Activated T-cell treated with anti-CD3 and anti-CD28 coated beads for 24 hours (primary cell): ENCODE results near the gene KDM5C.

Experiments used
- DNase-seq: peaks from one replicate; pipeline ENCODE4 v3.0.0-alpha.2; 2020; ENCODE audit warnings: low read depth

The KDM5C gene

GRCh38 chrX:53224860-53225797 lies at the start of gene KDM5C:
TSS of gene KDM5C (minus strand) at chrX:53225207. CDS start at chrX:53224889, 318 bp downstream.
- DNase-seq: peak; percentile 80

GRCh38 chrX:53272808-53273337 lies 47.9 kb upstream of the KDM5C start:
- no peak for DNase-seq

DNA sequence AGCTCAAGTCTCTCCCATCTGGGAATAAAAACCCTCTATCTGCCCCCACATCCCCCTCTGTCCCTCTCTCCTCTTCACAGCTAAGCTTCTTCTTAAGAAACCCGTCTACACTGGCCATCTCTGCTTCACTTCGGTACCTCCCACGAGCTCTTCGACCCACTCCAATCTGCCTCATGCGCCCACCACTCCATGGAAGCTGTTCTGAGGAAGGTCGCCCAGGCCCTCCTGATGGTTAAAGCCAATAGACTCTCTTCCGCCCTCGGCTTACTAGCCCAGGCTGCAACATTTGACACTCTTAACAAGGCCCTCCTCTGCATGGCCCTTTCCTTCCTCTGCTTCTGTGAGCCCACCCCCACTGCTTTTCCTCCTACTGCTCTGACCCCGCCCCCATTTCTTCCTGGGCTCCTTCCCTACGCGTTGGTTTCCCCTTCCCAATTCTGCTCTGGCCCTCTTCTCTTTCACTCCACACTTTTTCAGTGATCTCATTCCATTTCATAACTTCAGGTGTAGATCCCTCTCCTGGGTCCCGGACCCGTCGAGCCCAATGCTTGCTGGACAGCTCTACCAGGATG lies 44.6 kb upstream of the KDM5C start:
- no peak for DNase-seq

- no peak for DNase-seq
These were observed 43.2 kb upstream of the KDM5C start for GRCh38 chrX:53268173-53268572.

GRCh38 chrX:53266914-53267313 lies 41.9 kb upstream of the KDM5C start:
- no peak for DNase-seq

DNA sequence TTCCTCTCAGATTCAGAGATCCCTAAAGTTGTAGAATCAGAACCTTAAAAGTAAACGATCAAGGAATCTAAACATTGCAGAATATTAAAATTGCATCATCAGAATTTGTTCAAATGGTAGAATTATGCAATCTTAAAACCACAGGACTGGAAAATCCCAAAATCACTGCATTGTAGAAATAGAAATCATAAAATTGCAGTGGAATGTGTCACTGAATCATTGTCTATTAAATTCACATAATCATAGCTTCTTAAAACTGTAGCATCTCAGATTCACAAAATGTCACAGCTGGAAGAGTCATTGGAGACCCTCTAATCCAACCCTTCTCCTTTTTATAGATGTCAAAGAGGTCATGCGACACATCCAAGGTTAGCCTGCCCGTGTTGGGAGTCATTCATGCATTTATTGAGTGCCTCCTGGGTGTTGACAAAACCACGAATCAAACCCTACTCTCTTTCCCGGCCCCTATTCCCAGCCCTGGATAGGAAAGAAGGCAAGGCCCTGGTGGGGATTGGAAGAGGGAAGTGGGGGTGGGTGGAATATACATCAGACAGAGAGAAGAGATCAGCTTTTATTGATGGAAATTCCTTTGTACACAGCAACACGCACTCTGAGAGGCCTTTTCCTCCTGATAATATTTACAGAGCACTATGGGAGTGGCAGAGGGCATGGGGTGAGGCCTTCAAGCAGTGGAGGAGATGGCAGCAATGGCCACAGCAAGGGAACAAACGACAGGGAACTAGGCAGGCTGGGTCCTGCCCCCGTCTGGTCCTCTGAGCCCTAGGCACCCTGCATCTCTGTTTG lies 41.0 kb upstream of the KDM5C start:
- no peak for DNase-seq

- DNase-seq: no peak
These were observed 38.6 kb upstream of the KDM5C start for GRCh38 chrX:53263597-53264094.

DNA sequence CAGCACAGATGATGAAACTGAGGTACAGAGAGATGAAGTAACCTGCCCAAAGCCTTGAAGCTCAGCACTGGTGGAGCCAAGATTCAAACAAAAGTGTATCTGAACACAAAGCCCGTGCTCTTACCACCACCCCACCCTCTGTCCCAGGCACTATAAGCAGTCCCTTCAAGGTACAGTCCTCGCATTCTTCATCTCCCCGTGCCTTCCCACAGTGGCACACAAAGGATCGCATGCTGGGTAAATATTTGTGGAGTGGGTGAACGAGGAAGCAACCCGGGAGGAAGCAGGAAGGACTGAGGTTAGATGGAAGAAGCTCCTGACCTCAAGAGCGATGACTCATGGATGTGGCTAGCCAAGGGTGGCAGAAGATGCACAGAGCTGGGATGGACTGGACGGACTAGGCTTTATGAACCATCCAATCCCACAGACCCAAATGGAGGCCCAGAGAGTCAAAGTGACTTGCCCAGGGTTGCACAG lies 37.9 kb upstream of the KDM5C start:
- DNase-seq: no peak

DNA sequence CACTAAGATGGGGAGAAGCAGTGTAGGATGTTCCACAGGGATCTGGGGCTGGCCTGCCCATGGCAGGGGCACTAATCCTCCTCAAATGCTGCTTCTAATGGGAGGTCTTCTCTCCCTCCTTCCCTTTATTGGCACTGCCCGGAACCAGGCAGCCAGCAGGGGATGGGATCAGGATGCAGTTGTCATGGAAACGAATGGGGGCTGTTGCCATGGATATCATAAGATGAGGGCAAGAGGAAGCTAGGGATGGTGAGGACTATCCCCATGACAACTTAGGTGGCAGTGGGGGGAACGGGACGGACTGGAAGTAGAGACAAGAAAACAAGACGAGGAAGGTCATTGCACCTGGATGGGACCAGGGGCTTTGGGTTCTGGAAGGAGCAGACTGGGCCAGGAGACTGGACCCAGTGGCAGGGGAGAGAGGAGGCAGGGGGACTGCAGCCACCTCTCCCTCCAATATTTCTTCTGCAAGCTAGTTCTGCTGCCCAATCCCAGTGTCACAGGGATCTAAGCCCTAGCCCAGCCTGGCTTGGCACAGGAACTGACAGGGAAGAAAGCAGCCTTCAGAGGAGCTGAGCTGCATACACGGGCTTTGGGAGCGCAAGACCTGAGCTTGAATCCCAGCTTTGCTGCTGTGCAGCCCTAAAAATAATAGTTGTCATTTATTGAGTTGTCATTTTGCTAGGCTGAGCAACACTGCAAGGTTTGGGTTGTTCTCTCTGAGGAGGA lies 37.3 kb upstream of the KDM5C start:
- no peak for DNase-seq

DNA sequence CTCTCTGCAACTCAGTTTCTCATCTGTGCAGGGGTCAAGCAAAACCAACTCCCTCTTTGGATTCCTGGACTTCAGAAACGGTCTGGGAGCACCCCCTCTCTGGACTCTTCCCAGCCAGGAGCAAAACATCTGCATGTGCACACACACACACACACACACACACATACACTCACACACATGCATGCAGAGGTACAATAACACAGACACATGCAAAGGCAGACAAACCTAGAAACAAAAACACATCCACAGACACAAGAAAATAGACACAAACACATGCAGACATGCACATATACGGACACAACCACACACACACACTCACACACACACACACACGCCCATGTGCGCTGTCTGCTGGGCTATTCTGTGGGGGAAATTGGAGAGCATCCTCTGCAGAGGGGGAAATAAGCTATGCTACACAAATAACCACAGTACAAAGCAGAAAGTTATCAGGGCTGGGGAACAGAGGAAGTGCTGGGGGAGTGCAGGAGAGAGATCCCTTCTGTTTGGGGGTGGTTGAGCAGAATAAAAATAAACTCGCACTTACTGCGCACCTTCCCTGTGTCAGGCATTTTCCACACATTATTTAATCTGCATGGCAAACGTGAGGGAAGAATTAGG lies 36.5 kb upstream of the KDM5C start:
- no peak for DNase-seq

- no peak for DNase-seq
These were observed 35.8 kb upstream of the KDM5C start for GRCh38 chrX:53260836-53261235.

DNA sequence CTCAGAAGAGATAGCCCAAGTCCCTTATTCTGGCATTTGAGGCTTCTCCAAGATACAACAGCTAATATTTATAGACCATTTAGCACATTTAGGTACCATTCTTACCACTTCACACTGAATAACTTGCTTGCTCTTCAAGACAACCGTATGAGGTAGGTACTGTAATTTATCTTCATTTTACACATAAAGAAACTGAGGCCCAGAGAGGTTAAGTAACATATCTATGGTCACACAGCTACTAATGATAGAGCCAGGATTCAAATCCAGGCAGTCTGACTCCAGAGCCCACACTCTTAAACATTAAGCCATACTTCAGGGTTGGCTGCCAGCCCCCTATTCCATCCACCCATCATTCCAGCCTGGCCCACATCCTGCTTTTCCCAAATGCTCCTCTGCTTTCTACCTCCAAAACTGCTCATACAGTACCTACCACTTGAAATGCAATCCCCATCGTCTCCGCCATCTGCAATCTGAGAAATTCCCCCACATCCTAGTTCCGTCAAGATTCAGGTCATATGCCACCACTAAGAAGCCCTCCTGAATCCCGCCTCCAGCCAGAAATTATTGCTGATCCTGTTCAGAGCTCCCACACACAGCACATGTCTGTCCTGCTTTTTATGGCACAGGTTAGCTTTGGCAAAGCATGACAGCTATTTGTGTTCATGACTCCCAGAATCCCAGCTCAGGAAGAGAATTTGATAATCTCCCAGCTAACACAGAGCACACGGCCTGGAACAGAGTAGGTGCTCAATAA lies 32.8 kb upstream of the KDM5C start:
- no peak for DNase-seq

DNA sequence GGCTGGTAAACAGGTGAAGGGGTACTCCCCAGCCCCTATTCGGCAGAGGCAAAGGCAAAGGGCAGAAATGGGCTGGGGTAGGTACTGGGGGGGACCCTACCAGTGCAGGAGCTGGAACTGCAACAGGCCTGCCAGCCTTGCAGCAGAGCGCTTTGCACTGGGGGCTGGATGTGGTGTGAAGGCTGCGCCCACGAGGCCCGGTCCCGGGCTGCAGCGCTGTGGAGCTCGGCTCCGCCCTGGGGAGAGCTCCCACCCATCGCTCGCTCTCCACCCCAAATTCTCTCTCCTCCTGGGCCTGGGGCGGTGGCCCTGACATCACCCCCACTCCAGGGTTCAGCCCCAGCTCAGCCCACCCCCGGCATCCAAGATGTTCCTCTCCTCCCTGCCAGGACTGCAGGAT lies 32.2 kb upstream of the KDM5C start:
- no peak for DNase-seq

GRCh38 chrX:53256446-53257041 lies 31.5 kb upstream of the KDM5C start:
- no peak for DNase-seq

- DNase-seq: no peak
These were observed 30.8 kb upstream of the KDM5C start for GRCh38 chrX:53255738-53256191.

DNA sequence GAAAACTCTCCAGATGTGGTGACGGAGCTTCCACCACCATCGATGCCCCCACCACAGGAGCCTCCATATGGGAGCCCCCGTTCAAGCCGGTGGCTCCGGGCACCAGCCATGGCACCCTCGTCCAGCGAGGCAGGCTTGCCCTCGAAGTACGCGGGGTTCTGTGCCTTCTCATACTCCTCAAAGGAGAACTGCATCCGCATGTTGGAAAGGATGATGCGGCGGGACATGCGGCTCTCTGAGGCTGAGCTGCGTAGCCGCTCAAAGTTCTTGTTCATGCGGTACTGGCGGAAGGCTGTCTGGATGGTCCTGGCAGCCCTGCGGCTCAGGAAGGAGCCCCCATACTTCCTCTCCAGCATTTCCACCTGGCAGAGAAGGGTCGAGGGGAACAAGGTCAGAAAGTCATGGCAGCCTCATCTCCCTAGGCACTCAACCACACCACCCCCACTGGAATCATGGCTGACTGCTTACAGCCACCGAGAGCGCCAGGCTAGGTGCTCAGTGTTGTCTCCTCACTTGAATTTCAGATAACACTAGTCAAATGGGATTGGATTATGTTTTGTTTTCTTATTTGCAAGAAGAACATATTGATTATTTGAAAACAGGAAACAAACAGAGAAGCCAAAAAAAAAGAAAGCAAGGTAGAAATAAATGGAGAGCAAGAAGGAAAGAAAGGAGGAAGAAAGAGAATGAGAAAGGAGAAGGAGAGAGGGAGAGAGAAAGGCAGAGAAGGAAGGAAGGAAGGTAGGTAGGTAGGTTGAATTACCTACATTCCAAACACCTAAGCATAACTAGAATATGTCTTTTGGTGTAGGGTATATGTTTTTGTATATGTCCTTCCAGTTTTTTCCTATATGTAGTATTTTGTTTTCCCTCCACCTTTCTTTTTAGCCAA lies 29.8 kb upstream of the KDM5C start:
- no peak for DNase-seq

DNA sequence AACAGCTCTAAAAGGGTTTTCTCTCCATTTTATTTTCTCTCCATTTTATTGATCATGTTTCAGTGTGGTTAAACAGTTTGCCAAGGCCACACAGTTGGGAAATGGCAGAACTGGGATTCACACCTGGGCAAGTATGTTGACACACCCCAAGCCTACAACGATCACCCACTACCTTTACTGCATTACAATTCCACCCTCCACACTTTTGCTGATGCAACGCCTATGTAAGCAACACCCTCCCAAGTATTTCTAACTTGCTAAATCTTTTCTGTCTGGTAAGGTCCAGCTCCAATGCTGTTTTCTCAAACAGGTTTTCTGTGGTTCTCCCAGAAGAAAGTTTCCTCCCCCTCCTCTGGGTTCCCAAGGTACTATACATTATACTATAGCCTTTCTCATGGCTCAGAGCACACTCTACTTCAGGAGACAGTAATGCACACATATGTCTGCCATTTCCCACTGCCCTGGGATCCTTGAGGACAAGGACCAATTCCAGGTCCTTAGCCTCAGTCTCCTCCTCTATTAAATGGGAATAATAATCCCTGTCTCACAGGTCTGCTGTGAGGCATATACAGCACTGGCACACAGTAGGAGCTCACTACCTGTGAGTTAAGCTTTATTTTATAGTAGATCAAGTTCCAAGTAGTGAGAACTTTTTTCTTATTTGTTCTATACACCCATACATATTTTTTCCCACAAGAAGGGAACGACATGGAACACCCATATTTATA lies 28.4 kb upstream of the KDM5C start:
- no peak for DNase-seq

GRCh38 chrX:53251307-53251706 lies 26.3 kb upstream of the KDM5C start:
- DNase-seq: no peak
